Osteocyte (in vitro differentiated cells): Measurements from ENCODE around the gene SOBP. TPM values are rescaled to one million over a fixed set of nuclear protein-coding genes. Genes with fewer than 3 reads are reported as not detected.

Source experiments
- DNase-seq: peaks from one replicate; pipeline ENCODE4 v3.0.0; 2021; ENCODE audit warnings: mixed read lengths; ENCODE audit not compliant: unreplicated experiment; ENCODE audit errors: extremely low spot score
- H3K27ac Mint-ChIP-seq: one replicate; pipeline ENCODE4 v1.8.0; 2021; ENCODE audit warnings: mild to moderate bottlenecking, mixed read lengths; ENCODE audit not compliant: unreplicated experiment
- H3K27me3 Mint-ChIP-seq: one replicate; pipeline ENCODE4 v1.8.0; 2021; ENCODE audit warnings: mixed read lengths; ENCODE audit not compliant: unreplicated experiment
- H3K36me3 Mint-ChIP-seq: one replicate; pipeline ENCODE4 v1.8.0; 2021; ENCODE audit warnings: mixed read lengths; ENCODE audit not compliant: unreplicated experiment
- H3K4me1 Mint-ChIP-seq: one replicate; pipeline ENCODE4 v1.8.0; 2021; ENCODE audit warnings: mixed read lengths; ENCODE audit not compliant: unreplicated experiment
- H3K4me3 Mint-ChIP-seq: one replicate; pipeline ENCODE4 v1.8.0; 2021; ENCODE audit warnings: mild to moderate bottlenecking, moderate library complexity, mixed read lengths; ENCODE audit not compliant: unreplicated experiment
- H3K9me3 Mint-ChIP-seq: one replicate; pipeline ENCODE4 v1.8.0; 2021; ENCODE audit warnings: mixed read lengths; ENCODE audit not compliant: unreplicated experiment
- CTCF ChIP-seq: fragments of 200-600 bp; sonication (generic); IDR thresholded peaks from 2 replicates; pipeline ENCODE4 v1.5.0; 2021; ENCODE audit warnings: antibody characterized with exemption, mild to moderate bottlenecking, moderate library complexity
- total RNA-seq: library from RNA; stranded (reverse); gene quantifications from 2 replicates; pipeline ENCODE4 v1.2.1, GENCODE V29; 2021

The SOBP gene
- total RNA-seq, 1 donor from 2014 or later, result 7.4 TPM

- Mint-ChIP-seq H3K27me3 (no peaks in the 10 kb centered on the region), H3K27ac (no peak overlapping the region), H3K36me3 (peaks cover 2% of the 10 kb centered on the region), H3K4me3 (no peak overlapping the region), H3K4me1 (peaks cover 8% of the 10 kb centered on the region), H3K9me3 (no peaks in the 10 kb centered on the region)
- DNase-seq, result no peak
- no peak for TF ChIP-seq CTCF
Observed at GRCh38 chr6:107642095-107642860, 152.4 kb downstream of the SOBP start.

- Mint-ChIP-seq H3K36me3 (peaks cover 2% of the 10 kb centered on the region), H3K4me1 (peaks cover 8% of the 10 kb centered on the region), H3K4me3 (no peak overlapping the region), H3K27me3 (no peaks in the 10 kb centered on the region), H3K9me3 (no peaks in the 10 kb centered on the region), H3K27ac (no peak overlapping the region)
- no peak for TF ChIP-seq CTCF
- no peak for DNase-seq
Observed at GRCh38 chr6:107642861-107643328, 153.0 kb downstream of the SOBP start.

- no peak for TF ChIP-seq CTCF
- no peak for DNase-seq
- Mint-ChIP-seq H3K27ac (no peak overlapping the region), H3K27me3 (no peaks in the 10 kb centered on the region), H3K4me3 (no peak overlapping the region), H3K4me1 (peaks cover 8% of the 10 kb centered on the region), H3K9me3 (no peaks in the 10 kb centered on the region), H3K36me3 (peaks cover 2% of the 10 kb centered on the region)
Observed at GRCh38 chr6:107644513-107644912, 154.6 kb downstream of the SOBP start.

GRCh38 chr6:107645740-107646139 is 155.8 kb downstream of the SOBP start:
- Mint-ChIP-seq H3K27me3 (no peaks in the 10 kb centered on the region), H3K4me1 (peaks cover 8% of the 10 kb centered on the region), H3K27ac (no peak overlapping the region), H3K4me3 (no peak overlapping the region), H3K9me3 (no peaks in the 10 kb centered on the region), H3K36me3 (peaks cover 2% of the 10 kb centered on the region)
- no peak for DNase-seq
- TF ChIP-seq CTCF, result no peak

- DNase-seq, result no peak
- H3K4me1 Mint-ChIP-seq, result peaks cover 8% of the 10 kb centered on the region
- H3K27ac Mint-ChIP-seq, result no peak overlapping the region
- H3K4me3 Mint-ChIP-seq, result no peak overlapping the region
- H3K36me3 Mint-ChIP-seq, result peaks cover 2% of the 10 kb centered on the region
- H3K27me3 Mint-ChIP-seq, result no peaks in the 10 kb centered on the region
- TF ChIP-seq CTCF, result no peak
- H3K9me3 Mint-ChIP-seq, result no peaks in the 10 kb centered on the region
Observed at GRCh38 chr6:107646176-107646575, 156.3 kb downstream of the SOBP start.
